ENCODE data around the gene SLC6A3. TPM values are rescaled to one million over a fixed set of nuclear protein-coding genes. Genes with fewer than 3 reads are reported as not detected.
"Not testable (repeated sequence)": the region's sequence is repeated elsewhere in the genome, so short reads cannot be mapped to it uniquely, and the experiment has no call there.

SLC6A3 gene
- total and polyA plus RNA-seq, 2 donors (not counting 3 experiments of a cell fraction or from before 2014, with no cell fraction given) = not detected

DNA sequence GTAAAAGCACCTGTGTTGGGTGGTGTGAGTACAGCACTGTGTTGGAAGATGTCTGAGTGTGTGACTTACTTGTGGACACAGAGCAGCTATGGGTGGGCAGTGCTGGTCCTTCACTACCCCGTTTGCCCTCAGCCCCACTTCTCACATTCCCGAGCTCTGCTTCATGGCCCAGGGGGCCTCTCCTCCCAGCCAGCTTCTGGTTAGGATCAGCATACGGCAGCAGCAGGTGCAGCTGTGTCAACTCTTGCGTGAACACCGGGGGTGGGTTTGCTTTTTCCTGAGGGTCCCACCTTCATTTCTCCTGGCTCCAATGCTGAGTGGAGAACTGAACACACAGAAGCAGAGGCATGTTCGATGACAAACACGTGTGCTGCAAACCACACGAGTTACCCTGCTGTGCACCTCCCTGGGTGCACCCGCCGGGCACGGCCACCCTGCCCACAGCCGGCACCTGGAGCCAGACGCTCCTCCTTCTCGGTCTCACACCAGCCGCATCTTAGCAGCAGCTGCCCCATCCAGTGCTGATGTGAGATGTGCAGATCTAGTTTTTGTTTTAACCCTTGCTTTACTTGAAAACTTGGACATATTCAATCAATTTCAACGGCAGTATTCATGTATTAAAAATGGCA lies 14.9 kb upstream of the SLC6A3 start:
- Histone ChIP-seq H3K4me2 (ENCODE audit: insufficient read depth, low read length) (no peak overlapping the region), H3K36me3 (ENCODE audit: control insufficient read depth in 2 of 2, extremely low read depth in 1 of 2, insufficient read depth in 2 of 2, low read length in 2 of 2) (peaks cover 0 to 5% of the 10 kb centered on the region in 2 experiments), H3K4me3 (replicated peaks in 1 of 3; ENCODE audit: insufficient read depth in 1 of 3, low read depth in 1 of 3, low read length in 3 of 3) (no peak overlapping the region), H4K20me1 (replicated peaks; ENCODE audit: control insufficient read depth, extremely low read depth, insufficient read depth, low read length) (no peaks in the 10 kb centered on the region), H3K79me2 (ENCODE audit: control insufficient read depth, insufficient read depth, low read length) (no peaks in the 10 kb centered on the region), H3K9ac (replicated peaks; ENCODE audit: extremely low read depth, insufficient read depth, low read length) (no peak overlapping the region), H3K9me3 (replicated peaks; ENCODE audit: control insufficient read depth, insufficient read depth, low read length) (peaks cover 5% of the 10 kb centered on the region), H3K9me1 (replicated peaks; ENCODE audit: control insufficient read depth, extremely low read depth, insufficient read depth, low read length) (no peaks in the 10 kb centered on the region), H3K27ac (ENCODE audit: insufficient read depth, low read depth, low read length) (no peak overlapping the region), H3K27me3 (ENCODE audit: control insufficient read depth in 2 of 2, insufficient read depth in 2 of 2, low read length in 2 of 2) (no peaks in the 10 kb centered on the region), H2AFZ (ENCODE audit: low read depth, low read length) (no peak overlapping the region), H3K4me1 (ENCODE audit: control insufficient read depth, extremely low read depth, insufficient read depth, low read length) (no peaks in the 10 kb centered on the region)
- DNase-seq (ENCODE audit: low read depth, low spot score) (no peak), FAIRE-seq (no peak)
- CTCF ChIA-PET = no interaction called here
- BruUV-seq (replicated peaks) = no TSS peak
- POLR2A ChIA-PET = no interaction called here
- intact Hi-C loops (cut with micrococcal nuclease) = no loop called here
- dilution Hi-C loops (cut with MboI; ENCODE audit: extremely low pct_ligation_motif_present, low sequenced_read_pairs) = no loop called here
- no peak for TF ChIP-seq MYC (IDR thresholded peaks at IDR 0.05; ENCODE audit: low read depth, low read length)
- TF ChIP-seq POLR2A (IDR thresholded peaks at IDR 0.05; ENCODE audit: low read depth, low read length) = no peak
- no peak for TF ChIP-seq EZH2 (IDR thresholded peaks at IDR 0.05; ENCODE audit: borderline replicate concordance, low read depth, low read length, severe bottlenecking)
- TF ChIP-seq, protein P1, sequence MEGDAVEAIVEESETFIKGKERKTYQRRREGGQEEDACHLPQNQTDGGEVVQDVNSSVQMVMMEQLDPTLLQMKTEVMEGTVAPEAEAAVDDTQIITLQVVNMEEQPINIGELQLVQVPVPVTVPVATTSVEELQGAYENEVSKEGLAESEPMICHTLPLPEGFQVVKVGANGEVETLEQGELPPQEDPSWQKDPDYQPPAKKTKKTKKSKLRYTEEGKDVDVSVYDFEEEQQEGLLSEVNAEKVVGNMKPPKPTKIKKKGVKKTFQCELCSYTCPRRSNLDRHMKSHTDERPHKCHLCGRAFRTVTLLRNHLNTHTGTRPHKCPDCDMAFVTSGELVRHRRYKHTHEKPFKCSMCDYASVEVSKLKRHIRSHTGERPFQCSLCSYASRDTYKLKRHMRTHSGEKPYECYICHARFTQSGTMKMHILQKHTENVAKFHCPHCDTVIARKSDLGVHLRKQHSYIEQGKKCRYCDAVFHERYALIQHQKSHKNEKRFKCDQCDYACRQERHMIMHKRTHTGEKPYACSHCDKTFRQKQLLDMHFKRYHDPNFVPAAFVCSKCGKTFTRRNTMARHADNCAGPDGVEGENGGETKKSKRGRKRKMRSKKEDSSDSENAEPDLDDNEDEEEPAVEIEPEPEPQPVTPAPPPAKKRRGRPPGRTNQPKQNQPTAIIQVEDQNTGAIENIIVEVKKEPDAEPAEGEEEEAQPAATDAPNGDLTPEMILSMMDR (IDR thresholded peaks at IDR 0.05; ENCODE audit: extremely low read depth in 1 of 2, insufficient read depth in 1 of 2, low read depth in 1 of 2, low read length in 2 of 2) = no peak
- TF ChIP-seq GATA2 (IDR thresholded peaks at IDR 0.05; ENCODE audit: insufficient read depth, insufficient read length, low read depth, low read length) = no peak

DNA sequence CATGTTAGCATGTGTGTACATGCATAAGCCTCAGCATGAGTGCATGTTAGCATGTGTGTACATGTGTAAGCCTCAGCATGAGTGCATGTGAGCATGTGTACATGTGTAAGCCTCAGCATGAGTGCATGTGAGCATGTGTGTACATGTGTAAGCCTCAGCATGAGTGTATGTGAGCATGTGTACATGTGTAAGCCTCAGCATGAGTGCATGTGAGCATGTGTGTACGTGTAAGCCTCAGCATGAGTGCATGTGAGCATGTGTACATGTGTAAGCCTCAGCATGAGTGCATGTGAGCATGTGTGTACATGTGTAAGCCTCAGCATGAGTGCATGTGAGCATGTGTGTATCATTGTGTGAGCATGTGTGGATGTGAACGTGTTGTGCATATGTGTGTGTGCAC lies 14.2 kb upstream of the SLC6A3 start:
- H3K27ac ChIP-seq (ENCODE audit: insufficient read depth, low read depth, low read length); DNase-seq (ENCODE audit: low read depth, low spot score); FAIRE-seq; H3K9me3 ChIP-seq (replicated peaks; ENCODE audit: control insufficient read depth, insufficient read depth, low read length); H3K9me1 ChIP-seq (replicated peaks; ENCODE audit: control insufficient read depth, extremely low read depth, insufficient read depth, low read length); H3K79me2 ChIP-seq (ENCODE audit: control insufficient read depth, insufficient read depth, low read length); H3K4me3 ChIP-seq (replicated peaks in 1 of 3; ENCODE audit: insufficient read depth in 1 of 3, low read depth in 1 of 3, low read length in 3 of 3); H3K36me3 ChIP-seq (ENCODE audit: control insufficient read depth in 2 of 2, extremely low read depth in 1 of 2, insufficient read depth in 2 of 2, low read length in 2 of 2); BruUV-seq (replicated peaks); H3K9ac ChIP-seq (replicated peaks; ENCODE audit: extremely low read depth, insufficient read depth, low read length); H3K27me3 ChIP-seq (ENCODE audit: control insufficient read depth in 2 of 2, insufficient read depth in 2 of 2, low read length in 2 of 2); dilution Hi-C loops (cut with MboI; ENCODE audit: extremely low pct_ligation_motif_present, low sequenced_read_pairs); CTCF ChIA-PET; POLR2A ChIA-PET; H3K4me1 ChIP-seq (ENCODE audit: control insufficient read depth, extremely low read depth, insufficient read depth, low read length); H3K4me2 ChIP-seq (ENCODE audit: insufficient read depth, low read length); H2AFZ ChIP-seq (ENCODE audit: low read depth, low read length); H4K20me1 ChIP-seq (replicated peaks; ENCODE audit: control insufficient read depth, extremely low read depth, insufficient read depth, low read length); intact Hi-C loops (cut with micrococcal nuclease): not testable (repeated sequence)

DNA sequence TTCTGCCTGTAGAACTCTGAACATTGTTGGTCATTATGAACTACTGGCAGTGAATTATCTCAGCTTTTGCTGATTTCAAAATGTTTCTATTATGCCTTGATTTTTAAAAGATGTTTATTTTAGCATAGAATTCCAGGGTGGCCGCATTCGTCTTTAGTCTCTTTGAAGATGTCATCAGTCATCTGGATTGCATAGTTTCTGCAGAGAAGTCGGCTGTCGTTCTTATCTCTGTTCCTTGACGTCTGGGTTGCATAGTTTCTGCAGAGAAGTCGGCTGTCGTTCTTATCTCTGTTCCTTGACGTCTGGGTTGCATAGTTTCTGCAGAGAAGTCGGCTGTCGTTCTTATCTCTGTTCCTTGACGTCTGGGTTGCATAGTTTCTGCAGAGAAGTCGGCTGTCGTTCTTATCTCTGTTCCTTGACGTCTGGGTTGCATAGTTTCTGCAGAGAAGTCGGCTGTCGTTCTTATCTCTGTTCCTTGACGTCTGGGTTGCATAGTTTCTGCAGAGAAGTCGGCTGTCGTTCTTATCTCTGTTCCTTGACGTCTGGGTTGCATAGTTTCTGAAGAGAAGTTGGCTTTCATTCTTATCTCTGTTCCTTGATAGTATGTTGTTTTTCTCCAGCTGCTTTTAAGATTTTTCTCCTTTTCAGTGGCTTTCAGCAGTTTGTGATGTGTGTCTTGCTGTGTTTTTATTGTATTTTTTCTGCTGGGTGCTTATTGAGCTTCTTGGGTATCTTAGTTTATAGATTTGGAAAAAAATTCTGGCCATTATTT lies 11.1 kb upstream of the SLC6A3 start:
- H3K36me3 ChIP-seq (ENCODE audit: control insufficient read depth in 2 of 2, extremely low read depth in 1 of 2, insufficient read depth in 2 of 2, low read length in 2 of 2); H3K9ac ChIP-seq (replicated peaks; ENCODE audit: extremely low read depth, insufficient read depth, low read length); BruUV-seq (replicated peaks); H3K4me2 ChIP-seq (ENCODE audit: insufficient read depth, low read length); H3K9me1 ChIP-seq (replicated peaks; ENCODE audit: control insufficient read depth, extremely low read depth, insufficient read depth, low read length); H3K27me3 ChIP-seq (ENCODE audit: control insufficient read depth in 2 of 2, insufficient read depth in 2 of 2, low read length in 2 of 2); H3K4me3 ChIP-seq (replicated peaks in 1 of 3; ENCODE audit: insufficient read depth in 1 of 3, low read depth in 1 of 3, low read length in 3 of 3); H4K20me1 ChIP-seq (replicated peaks; ENCODE audit: control insufficient read depth, extremely low read depth, insufficient read depth, low read length); H3K4me1 ChIP-seq (ENCODE audit: control insufficient read depth, extremely low read depth, insufficient read depth, low read length); FAIRE-seq; H2AFZ ChIP-seq (ENCODE audit: low read depth, low read length); POLR2A ChIA-PET; H3K27ac ChIP-seq (ENCODE audit: insufficient read depth, low read depth, low read length); H3K79me2 ChIP-seq (ENCODE audit: control insufficient read depth, insufficient read depth, low read length); H3K9me3 ChIP-seq (replicated peaks; ENCODE audit: control insufficient read depth, insufficient read depth, low read length); dilution Hi-C loops (cut with MboI; ENCODE audit: extremely low pct_ligation_motif_present, low sequenced_read_pairs); DNase-seq (ENCODE audit: low read depth, low spot score); intact Hi-C loops (cut with micrococcal nuclease): not testable (repeated sequence)
- CTCF ChIA-PET = interaction anchor here (1.6 kb wide), 1 partner anchor 24 kb away, joined by 3 read pairs; no protein-coding TSS in a partner anchor
